C4-2B (cell line): ENCODE data around the gene TTC21B.

ENCODE experiments used
- CTCF ChIP-seq: fragments of 450-650 bp; conservative IDR thresholded peaks from 2 replicates; pipeline ENCODE4 v1.5.1; 2017; ENCODE audit warnings: mild to moderate bottlenecking
- ZFX ChIP-seq: fragments of 450-650 bp; IDR thresholded peaks from 2 replicates; pipeline ENCODE4 v1.6.1; 2017

- TF ChIP-seq CTCF (no peak), ZFX (no peak)
These were observed 20.2 kb downstream of the TTC21B start for GRCh38 chr2:165933211-165933910.
